Umbilical cord (tissue), 2 donors: ENCODE data around the gene UBALD1. TPM values are rescaled to one million over a fixed set of nuclear protein-coding genes. Genes with fewer than 3 reads are reported as not detected.

Experiments used
- DNase-seq: peaks from one replicate; pipeline ENCODE4 v3.0.0-alpha.2; 2015; ENCODE audit warnings: low spot score
- total RNA-seq: library from RNA; depleted of rRNA; stranded (reverse); fragments of >200 nt; gene quantifications from one replicate; pipeline ENCODE4 v1.2.3, GENCODE V29; 2014; ENCODE audit warnings: low replicate concordance; ENCODE audit not compliant: insufficient read depth

The UBALD1 gene
- total RNA-seq, 1 donor from 2014 or later, result 1.4 TPM

- DNase-seq, result no peak
These were observed 53.1 kb downstream of the UBALD1 start for GRCh38 chr16:4561596-4561995.

Other genes starting within 250 kb of the UBALD1 start
- 57.3 TPM for gene VASN, start 243.0 kb downstream of the UBALD1 start, total RNA-seq
- gene CORO7, start 198.3 kb downstream of the UBALD1 start, total RNA-seq, result 53.2 TPM
- gene DNAJA3, start 189.0 kb downstream of the UBALD1 start, total RNA-seq, result 17.1 TPM
- gene NMRAL1, start 140.3 kb downstream of the UBALD1 start, total RNA-seq, result 17.1 TPM
- 32.3 TPM for gene HMOX2, start 138.5 kb downstream of the UBALD1 start, total RNA-seq
- 7.9 TPM for gene CDIP1, start 76.1 kb downstream of the UBALD1 start, total RNA-seq
- gene C16orf96, start 58.5 kb downstream of the UBALD1 start, total RNA-seq, result 0.48 TPM
- 21.9 TPM for gene MGRN1, start 9.9 kb upstream of the UBALD1 start, total RNA-seq
- gene NUDT16L1, start 78.7 kb upstream of the UBALD1 start, total RNA-seq, result 15.9 TPM
- 18.8 TPM for gene ANKS3, start 119.4 kb upstream of the UBALD1 start, total RNA-seq
- gene DNAAF8, start 119.6 kb upstream of the UBALD1 start, total RNA-seq, result 0.24 TPM
- 14.0 TPM for gene ZNF500, start 152.3 kb upstream of the UBALD1 start, total RNA-seq
- gene SEPTIN12, start 173.5 kb upstream of the UBALD1 start, total RNA-seq, result not detected
- gene SMIM22, start 180.5 kb upstream of the UBALD1 start, total RNA-seq, result not detected
- 27.0 TPM for gene ROGDI, start 187.7 kb upstream of the UBALD1 start, total RNA-seq
- gene GLYR1, start 232.4 kb upstream of the UBALD1 start, total RNA-seq, result 28.6 TPM
- gene UBN1, start 232.6 kb upstream of the UBALD1 start, total RNA-seq, result 31.3 TPM